HepG2 (cell line): Measurements from ENCODE around the gene DSC3. TPM values are rescaled to one million over a fixed set of nuclear protein-coding genes. Genes with fewer than 3 reads are reported as not detected.

Source experiments
- ATAC-seq: fragments of 200-7000 bp; cut with Tn5 transposase; 3 replicates; pipeline ENCODE4 v1.9.1; 2020; ENCODE audit warnings: mild to moderate bottlenecking, moderate library complexity
- BruUV-seq: library from RNA; stranded (reverse); fragments of 400-500 nt; replicated peaks from 2 replicates; lab custom pipeline; 2021; lab: Mats Ljungman, UMichigan
- CTCF ChIA-PET: fragments of 300-600 bp; formaldehyde crosslinking; extraction: SDS; loops from one replicate; lab custom pipeline; 2021; ENCODE audit warnings: low total read pairs, inconsistent platforms, low intra/inter-chr PET ratio; lab: Yijun Ruan, JAX
- POLR2A ChIA-PET: fragments of 350-600 bp; sonication (Branson Sonifier 250); formaldehyde crosslinking; loops from one replicate; lab custom pipeline; 2020; ENCODE audit warnings: antibody characterized with exemption, inconsistent platforms; lab: Yijun Ruan, JAX
- DNase-seq: peaks from one replicate; pipeline ENCODE4 v3.0.0-alpha.2; 2015; ENCODE audit warnings: low spot score
- FAIRE-seq: peaks from 3 replicates; lab custom pipeline; 2011; peaks lifted over from hg19 to GRCh38; lab: Jason Lieb, UNC
- H2AFZ ChIP-seq: one replicate; pipeline ENCODE4 v1.6.1; 2011; ENCODE audit warnings: low read length, inconsistent platforms
- H3K27ac ChIP-seq: fragments of 300-600 bp; 3 replicates; pipeline ENCODE4 v1.8.0; 2011; ENCODE audit warnings: mixed run types, mild to moderate bottlenecking, mixed read lengths, low read length, inconsistent platforms; ENCODE audit not compliant: insufficient read depth; ENCODE audit errors: extremely low read length
- H3K27me3 ChIP-seq, 2 experiments: fragments of 200-600 bp in 1 of 2; 2 replicates in 1 of 2; 3 replicates in 1 of 2; pipeline versions ENCODE4 v1.6.0 to v1.8.0; 2011; ENCODE audit warnings: low read length in 2 of 2, mild to moderate bottlenecking in 2 of 2, moderate library complexity in 2 of 2, inconsistent platforms in 1 of 2; ENCODE audit not compliant: insufficient read depth in 2 of 2, control insufficient read depth in 1 of 2
- H3K36me3 ChIP-seq, 2 experiments: fragments of 200-600 bp in 1 of 2; replicated peaks in 1 of 2; 2 replicates in 1 of 2; 3 replicates in 1 of 2; pipeline versions ENCODE4 v1.5.1 to v1.8.0; 2011; ENCODE audit warnings: low read length in 2 of 2, inconsistent platforms in 1 of 2; ENCODE audit not compliant: insufficient read depth in 2 of 2, control insufficient read depth in 1 of 2
- H3K4me1 ChIP-seq: 2 replicates; pipeline ENCODE4 v1.5.1; 2012; ENCODE audit warnings: low read length, inconsistent platforms; ENCODE audit not compliant: insufficient read depth
- H3K4me2 ChIP-seq: 2 replicates; pipeline ENCODE4 v1.6.0; 2011; ENCODE audit warnings: low read depth, low read length, inconsistent platforms
- H3K4me3 ChIP-seq, 3 experiments: fragments of 200-600 bp in 1 of 3; sonication (generic), shearing (Covaris generic) in 1 of 3; replicated peaks in 1 of 3; 2 replicates each; pipeline ENCODE4 v1.5.1; 2011 to 2016; ENCODE audit warnings: low read length in 3 of 3, inconsistent platforms in 2 of 3, low read depth in 2 of 3, mild to moderate bottlenecking in 2 of 3, control low read depth in 1 of 3, mixed read lengths in 1 of 3; ENCODE audit not compliant: insufficient read depth in 1 of 3
- H3K79me2 ChIP-seq: one replicate; pipeline ENCODE4 v1.6.1; 2011; ENCODE audit warnings: low read length, inconsistent platforms; ENCODE audit not compliant: insufficient read depth
- H3K9ac ChIP-seq: 2 replicates; pipeline ENCODE4 v1.6.0; 2011; ENCODE audit warnings: mild to moderate bottlenecking, low read depth, low read length, inconsistent platforms; ENCODE audit not compliant: insufficient read depth
- H3K9me3 ChIP-seq: 2 replicates; pipeline ENCODE4 v1.5.1; 2012; ENCODE audit warnings: mild to moderate bottlenecking, low read length
- H4K20me1 ChIP-seq: 2 replicates; pipeline ENCODE4 v1.6.0; 2011; ENCODE audit warnings: inconsistent platforms, mild to moderate bottlenecking, low read length, moderate library complexity; ENCODE audit not compliant: insufficient read depth
- CEBPB ChIP-seq: IDR thresholded peaks from 2 replicates; pipeline ENCODE4 v1.6.1; 2011; ENCODE audit warnings: low read depth, low read length, improper control_type of control experiment, borderline replicate concordance
- CEBPG ChIP-seq: IDR thresholded peaks from 2 replicates; pipeline ENCODE4 v1.6.1; 2016
- SOX5 ChIP-seq: IDR thresholded peaks from 2 replicates; pipeline ENCODE4 v1.6.1; 2016; ENCODE audit warnings: borderline replicate concordance
- STAG1 ChIP-seq: sonication (generic); formaldehyde crosslinking; IDR thresholded peaks from 2 replicates; pipeline ENCODE4 v1.4.0; 2020; ENCODE audit warnings: missing genetic modification reagents
- U2AF2 ChIP-seq: fragments of 200-400 bp; formaldehyde crosslinking; IDR thresholded peaks from 2 replicates; pipeline ENCODE4 v1.6.1; 2017; ENCODE audit warnings: low read depth, mild to moderate bottlenecking, low read length
- ZNF598 ChIP-seq: sonication (generic); formaldehyde crosslinking; IDR thresholded peaks from 2 replicates; pipeline ENCODE4 v1.5.1; 2020; ENCODE audit warnings: mild to moderate bottlenecking, missing genetic modification reagents, borderline replicate concordance
- WGBS: methylation state at CpG from one replicate; pipeline ENCODE4 v1.1.6; 2017; ENCODE audit warnings: low lambda C conversion rate; 5-methylcytosine and 5-hydroxymethylcytosine counted together
- in situ Hi-C: cut with HindIII; loops from 2 replicates; pipeline ENCODE4 v1.10.0; 2017; ENCODE audit warnings: low pct_unique_long_range_greater_than_20kb; ENCODE audit not compliant: extremely low pct_ligation_motif_present
- intact Hi-C: fragments of 100-400 bp; cut with micrococcal nuclease; formaldehyde crosslinking; loops from one replicate; pipeline ENCODE4 v1.10.0; 2022; ENCODE audit not compliant: unreplicated experiment
- polyA plus RNA-seq, 8 experiments: library from polyadenylated mRNA; depleted of rRNA in 3 of 8; stranded (reverse) in 7 of 8; unstranded in 1 of 8; fragments of >200 nt; fragmentation: Illumina TruSeq in 4 of 8; extraction: Trizol in 4 of 8; gene quantifications; 2 replicates each; pipeline versions ENCODE4 v1.2.1 to v1.2.3, GENCODE V29; 2011 to 2016; ENCODE audit warnings: low read depth in 4 of 8, missing spikeins in 1 of 8, mixed read lengths in 1 of 8; ENCODE audit not compliant: insufficient read depth in 1 of 8
- total RNA-seq, 5 experiments: library from RNA; depleted of rRNA; stranded (reverse); fragments of >200 nt; fragmentation: Illumina TruSeq; extraction: Trizol; gene quantifications; 2 replicates each; pipeline ENCODE4 v1.2.3, GENCODE V29; 2016; ENCODE audit warnings: low read depth in 1 of 5
- TF ChIP-seq, protein P1 (sequence below): sonication (generic); formaldehyde crosslinking; IDR thresholded peaks from 2 replicates; pipeline ENCODE4 v1.5.0; 2020; ENCODE audit warnings: mild to moderate bottlenecking, missing genetic modification reagents, moderate library complexity
- TF ChIP-seq, protein P2 (sequence below): IDR thresholded peaks from 2 replicates; pipeline ENCODE4 v1.6.1; 2012; ENCODE audit warnings: low read depth, low read length, improper control_type of control experiment

DSC3 gene
- total and polyA plus RNA-seq, 2 of the 13 experiments (the other 11 are each of a cell fraction or from before 2014, with no cell fraction given), result 0.05 to 0.38 TPM

DNA sequence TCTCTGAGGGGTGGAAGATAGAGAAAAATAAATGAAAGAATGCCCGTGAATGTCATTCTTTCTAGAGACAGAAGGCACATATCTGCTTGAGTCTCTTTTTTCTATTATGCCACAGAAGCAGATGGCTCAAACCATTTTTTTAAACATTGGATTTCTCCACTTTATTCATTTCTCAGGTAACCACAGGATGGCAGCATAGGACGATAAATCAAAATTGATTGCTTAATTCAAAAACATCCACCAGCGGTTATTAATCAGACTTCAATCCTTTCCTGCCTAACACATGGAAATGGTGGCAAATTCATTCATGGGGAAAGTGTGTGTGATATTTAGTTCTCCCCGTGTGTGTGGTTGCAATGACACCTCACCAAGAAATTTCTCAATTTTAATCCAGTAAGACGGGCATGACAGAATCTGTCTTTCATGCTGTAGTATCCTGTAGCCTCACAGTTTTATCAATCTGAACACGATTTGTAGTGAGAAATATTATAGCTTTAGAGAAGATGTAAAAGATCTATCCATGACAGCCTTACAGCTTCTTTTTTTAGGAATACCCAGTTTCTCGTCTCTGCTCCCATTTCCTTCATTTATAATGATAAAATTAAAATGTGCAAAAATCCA lies 72.2 kb downstream of the DSC3 start:
- H3K4me2 ChIP-seq, result no peak overlapping the region
- WGBS, result 14% methylated on average over 7 of the region's 7 CpGs
- POLR2A ChIA-PET, result no interaction called here

More for the DNA sequence above, 72.2 kb downstream of the DSC3 start:
- Histone ChIP-seq H3K9ac (no peak overlapping the region), H3K27me3 (no peaks in the 10 kb centered on the region; a peak in 1 of 5 replicates), H2AFZ (no peak overlapping the region), H3K4me3 (no peak overlapping the region), H3K4me1 (peaks cover under 1% of the 10 kb centered on the region; the same call in 1 of the 2 replicates), H3K27ac (no peak overlapping the region), H4K20me1 (no peaks in the 10 kb centered on the region), H3K9me3 (no peaks in the 10 kb centered on the region)
- CTCF ChIA-PET, result interaction anchor here (1.0 to 1.2 kb wide), 2 partner anchors 536 to 752 kb away, joined by 3 to 4 read pairs; no protein-coding TSS in a partner anchor
- no TSS peak for BruUV-seq
- DNase-seq (peak; percentile 31), FAIRE-seq (peak; percentile 44)
- TF ChIP-seq, protein P1, sequence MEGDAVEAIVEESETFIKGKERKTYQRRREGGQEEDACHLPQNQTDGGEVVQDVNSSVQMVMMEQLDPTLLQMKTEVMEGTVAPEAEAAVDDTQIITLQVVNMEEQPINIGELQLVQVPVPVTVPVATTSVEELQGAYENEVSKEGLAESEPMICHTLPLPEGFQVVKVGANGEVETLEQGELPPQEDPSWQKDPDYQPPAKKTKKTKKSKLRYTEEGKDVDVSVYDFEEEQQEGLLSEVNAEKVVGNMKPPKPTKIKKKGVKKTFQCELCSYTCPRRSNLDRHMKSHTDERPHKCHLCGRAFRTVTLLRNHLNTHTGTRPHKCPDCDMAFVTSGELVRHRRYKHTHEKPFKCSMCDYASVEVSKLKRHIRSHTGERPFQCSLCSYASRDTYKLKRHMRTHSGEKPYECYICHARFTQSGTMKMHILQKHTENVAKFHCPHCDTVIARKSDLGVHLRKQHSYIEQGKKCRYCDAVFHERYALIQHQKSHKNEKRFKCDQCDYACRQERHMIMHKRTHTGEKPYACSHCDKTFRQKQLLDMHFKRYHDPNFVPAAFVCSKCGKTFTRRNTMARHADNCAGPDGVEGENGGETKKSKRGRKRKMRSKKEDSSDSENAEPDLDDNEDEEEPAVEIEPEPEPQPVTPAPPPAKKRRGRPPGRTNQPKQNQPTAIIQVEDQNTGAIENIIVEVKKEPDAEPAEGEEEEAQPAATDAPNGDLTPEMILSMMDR (CRISPR knock-in tag), result peak; percentile 56
- TF ChIP-seq, protein P2, sequence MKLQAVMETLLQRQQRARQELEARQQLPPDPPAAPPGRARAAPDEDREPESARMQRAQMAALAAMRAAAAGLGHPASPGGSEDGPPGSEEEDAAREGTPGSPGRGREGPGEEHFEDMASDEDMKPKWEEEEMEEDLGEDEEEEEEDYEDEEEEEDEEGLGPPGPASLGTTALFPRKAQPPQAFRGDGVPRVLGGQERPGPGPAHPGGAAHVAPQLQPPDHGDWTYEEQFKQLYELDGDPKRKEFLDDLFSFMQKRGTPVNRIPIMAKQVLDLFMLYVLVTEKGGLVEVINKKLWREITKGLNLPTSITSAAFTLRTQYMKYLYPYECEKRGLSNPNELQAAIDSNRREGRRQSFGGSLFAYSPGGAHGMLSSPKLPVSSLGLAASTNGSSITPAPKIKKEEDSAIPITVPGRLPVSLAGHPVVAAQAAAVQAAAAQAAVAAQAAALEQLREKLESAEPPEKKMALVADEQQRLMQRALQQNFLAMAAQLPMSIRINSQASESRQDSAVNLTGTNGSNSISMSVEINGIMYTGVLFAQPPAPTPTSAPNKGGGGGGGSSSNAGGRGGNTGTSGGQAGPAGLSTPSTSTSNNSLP, result peak; percentile 91
- TF ChIP-seq CEBPB (peak; percentile 68; the same call in 1 of the 2 replicates), ZNF598 (CRISPR knock-in tag) (no peak), CEBPG (CRISPR knock-in tag) (peak; percentile 88), U2AF2 (no peak), SOX5 (CRISPR knock-in tag) (no peak), STAG1 (CRISPR knock-in tag) (peak; percentile 72)
- TF ChIP-seq, all 625 proteins: peak for 5
- Histone ChIP-seq H3K79me2 (no peaks in the 10 kb centered on the region), H3K36me3 (no peaks in the 10 kb centered on the region)
- in situ Hi-C loops, result no loop called here
- ATAC-seq, result no peak
- intact Hi-C loops, result loop anchor here (5.0 to 10.0 kb wide), 4 partner anchors 272 to 754 kb away; no protein-coding TSS in a partner anchor
